SU-DHL-6 (cell line): Measurements from ENCODE around the gene SPRED2.
A peak's percentile ranks its signal among the peaks of the same experiment; 100 is the strongest.

ENCODE experiments used
- H2AFZ ChIP-seq: fragments of 200-600 bp; sonication (generic); 2 replicates; pipeline ENCODE4 v1.6.1; 2014; ENCODE audit warnings: low read depth, mild to moderate bottlenecking, moderate library complexity, mixed read lengths, antibody characterized with exemption, low read length; ENCODE audit not compliant: severe bottlenecking
- H3F3A ChIP-seq: fragments of 200-600 bp; shearing (Covaris generic); 2 replicates; pipeline ENCODE4 v1.6.0; 2016; ENCODE audit warnings: antibody characterized with exemption, mild to moderate bottlenecking; ENCODE audit not compliant: insufficient read depth
- H3K27ac ChIP-seq: fragments of 200-600 bp; sonication (generic); 2 replicates; pipeline ENCODE4 v1.5.1; 2016; ENCODE audit warnings: low read depth, mild to moderate bottlenecking, low read length, moderate library complexity, mixed read lengths
- H3K27me3 ChIP-seq: fragments of 200-600 bp; sonication (generic), shearing (Covaris generic); 2 replicates; pipeline ENCODE4 v1.6.0; 2014; ENCODE audit warnings: mild to moderate bottlenecking, low read length
- H3K36me3 ChIP-seq: fragments of 200-600 bp; sonication (generic); 2 replicates; pipeline ENCODE4 v1.6.1; 2014; ENCODE audit warnings: mild to moderate bottlenecking, low read length, mixed read lengths
- H3K4me2 ChIP-seq: fragments of 300-600, 200-600 bp; shearing (Covaris generic), sonication (generic); 2 replicates; pipeline ENCODE4 v1.6.0; 2014; ENCODE audit warnings: low read length, low read depth, mild to moderate bottlenecking; ENCODE audit not compliant: poor library complexity, severe bottlenecking
- H3K4me3 ChIP-seq: fragments of 200-600 bp; sonication (generic); 2 replicates; pipeline ENCODE4 v1.5.1; 2014; ENCODE audit warnings: antibody characterized with exemption, low read length, mild to moderate bottlenecking, mixed read lengths; ENCODE audit not compliant: insufficient read depth, poor library complexity, severe bottlenecking
- H3K79me2 ChIP-seq: fragments of 200-600 bp; sonication (generic); 2 replicates; pipeline ENCODE4 v1.6.1; 2014; ENCODE audit warnings: mild to moderate bottlenecking, low read length, moderate library complexity; ENCODE audit not compliant: insufficient read depth
- H3K9ac ChIP-seq: fragments of 200-600 bp; sonication (generic); 2 replicates; pipeline ENCODE4 v1.7.0; 2014; ENCODE audit warnings: mild to moderate bottlenecking, low read length
- H3K9me2 ChIP-seq: fragments of 200-600 bp; sonication (generic); replicated peaks from 2 replicates; pipeline ENCODE4 v1.6.1; 2014; ENCODE audit warnings: low read length; ENCODE audit not compliant: insufficient read depth
- H3K9me3 ChIP-seq: fragments of 200-600 bp; sonication (generic); 2 replicates; pipeline ENCODE4 v1.6.1; 2014; ENCODE audit warnings: low read length, mixed read lengths; ENCODE audit not compliant: insufficient read depth
- H4K20me1 ChIP-seq: fragments of 200-600 bp; sonication (generic); 2 replicates; pipeline ENCODE4 v1.6.1; 2014; ENCODE audit warnings: low read depth, mild to moderate bottlenecking, antibody characterized with exemption, low read length, moderate library complexity, mixed read lengths
- CTCF ChIP-seq: fragments of 200-600 bp; sonication (generic); IDR thresholded peaks from one replicate; pipeline ENCODE4 v1.5.1; 2017; ENCODE audit warnings: antibody characterized with exemption, mild to moderate bottlenecking, low read length, moderate library complexity; ENCODE audit not compliant: insufficient read depth, poor library complexity, severe bottlenecking
- EZH2phosphoT487 ChIP-seq: fragments of 200-600 bp; sonication (generic), shearing (Covaris generic); conservative IDR thresholded peaks from 2 replicates; pipeline ENCODE4 v1.6.1; 2018; ENCODE audit warnings: mild to moderate bottlenecking, antibody characterized with exemption, low read length, moderate library complexity, mixed read lengths

The SPRED2 gene

GRCh38 chr2:65264821-65265670 is 167.4 kb downstream of the SPRED2 start:
- H3F3A ChIP-seq, result peaks cover 19% of the 10 kb centered on the region; the same call in 1 of the 2 replicates
- H3K27ac ChIP-seq, result no peak overlapping the region
- H3K36me3 ChIP-seq, result peaks cover 58% of the 10 kb centered on the region
- no peak overlapping the region for H3K4me3 ChIP-seq
- no peaks in the 10 kb centered on the region for H3K9me3 ChIP-seq
- no peak overlapping the region for H3K4me2 ChIP-seq
- no peaks in the 10 kb centered on the region for H3K9me2 ChIP-seq
- peaks cover 32% of the 10 kb centered on the region for H3K79me2 ChIP-seq
- H2AFZ ChIP-seq, result no peak overlapping the region
- TF ChIP-seq EZH2phosphoT487 (no peak), CTCF (peak; percentile 66)
- no peaks in the 10 kb centered on the region for H3K27me3 ChIP-seq
- H3K9ac ChIP-seq, result no peak overlapping the region
- peaks cover 4% of the 10 kb centered on the region; the same call in 1 of the 2 replicates for H4K20me1 ChIP-seq

- no peak overlapping the region for H3K27ac ChIP-seq
- no peak overlapping the region for H2AFZ ChIP-seq
- H4K20me1 ChIP-seq, result peaks cover 9% of the 10 kb centered on the region; the same call in 1 of the 2 replicates
- H3K9ac ChIP-seq, result no peak overlapping the region
- TF ChIP-seq CTCF (no peak), EZH2phosphoT487 (no peak)
- no peaks in the 10 kb centered on the region for H3K9me2 ChIP-seq
- H3K36me3 ChIP-seq, result peaks cover 48% of the 10 kb centered on the region
- no peak overlapping the region for H3K4me3 ChIP-seq
- H3F3A ChIP-seq, result peaks cover 23% of the 10 kb centered on the region; the same call in 1 of the 2 replicates
- no peaks in the 10 kb centered on the region for H3K27me3 ChIP-seq
- H3K4me2 ChIP-seq, result no peak overlapping the region
- no peaks in the 10 kb centered on the region for H3K9me3 ChIP-seq
- H3K79me2 ChIP-seq, result peaks cover 42% of the 10 kb centered on the region
These were observed 168.4 kb downstream of the SPRED2 start for GRCh38 chr2:65263986-65264385.

DNA sequence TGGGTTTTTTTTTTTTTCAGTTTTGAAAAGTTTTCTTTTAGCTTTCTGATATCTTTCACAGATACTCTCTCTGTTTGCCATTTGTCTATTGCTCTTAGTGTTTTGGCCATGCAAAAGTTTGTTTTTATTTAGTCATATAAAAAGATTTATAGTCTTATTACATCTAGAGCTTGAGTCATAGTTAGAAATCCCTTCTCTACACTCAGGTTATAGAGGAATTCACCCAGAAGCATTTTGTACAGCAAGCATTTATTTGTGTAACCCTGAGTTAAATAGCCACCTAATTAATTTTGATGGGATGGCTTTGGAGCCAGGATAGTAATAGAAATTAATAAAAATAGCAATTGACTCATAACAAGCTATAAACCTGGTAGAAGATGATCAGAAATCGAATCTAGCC is 169.1 kb downstream of the SPRED2 start:
- Histone ChIP-seq H3F3A (peaks cover 23% of the 10 kb centered on the region; the same call in 1 of the 2 replicates), H3K79me2 (peaks cover 50% of the 10 kb centered on the region), H4K20me1 (peaks cover 13% of the 10 kb centered on the region; the same call in 1 of the 2 replicates)

More for the DNA sequence above, 169.1 kb downstream of the SPRED2 start:
- H3K9me2 ChIP-seq, result no peaks in the 10 kb centered on the region
- no peak overlapping the region for H3K9ac ChIP-seq
- peaks cover 48% of the 10 kb centered on the region for H3K36me3 ChIP-seq
- no peak overlapping the region for H2AFZ ChIP-seq
- H3K27ac ChIP-seq, result no peak overlapping the region
- no peak overlapping the region for H3K4me2 ChIP-seq
- no peak overlapping the region for H3K4me3 ChIP-seq
- TF ChIP-seq EZH2phosphoT487 (no peak), CTCF (no peak)
- H3K27me3 ChIP-seq, result no peaks in the 10 kb centered on the region
- H3K9me3 ChIP-seq, result no peaks in the 10 kb centered on the region
